GM10266 (cell line): ENCODE measurements around the gene ABCF3.

Experiments
- DNase-seq: peaks from one replicate; pipeline ENCODE4 v3.0.0; 2012; ENCODE audit errors: extremely low spot score
- CTCF ChIP-seq: IDR thresholded peaks from 2 replicates; pipeline ENCODE4 v1.5.1; 2012; ENCODE audit warnings: mild to moderate bottlenecking, low read depth; ENCODE audit not compliant: control insufficient read depth, insufficient read depth; ENCODE audit errors: missing control alignments

ABCF3 gene

GRCh38 chr3:184241447-184242296, 55.7 kb downstream of the ABCF3 start:
- peak; percentile 65 for TF ChIP-seq CTCF
- DNase-seq, result no peak

- no peak for TF ChIP-seq CTCF
- no peak for DNase-seq
Measured at GRCh38 chr3:184242297-184242685, 56.3 kb downstream of the ABCF3 start.
